IMR-90 (cell line): ENCODE data around the gene CAST. TPM values are rescaled to one million over a fixed set of nuclear protein-coding genes. Genes with fewer than 3 reads are reported as not detected.

Experiments used
- ATAC-seq: fragments of 200-7000 bp; cut with Tn5 transposase; 2 replicates; pipeline ENCODE4 v1.9.1; 2020; ENCODE audit warnings: low read depth, mild to moderate bottlenecking, moderate library complexity
- BruUV-seq: library from RNA; stranded (reverse); fragments of 400-500 nt; replicated peaks from 2 replicates; lab custom pipeline; 2021; lab: Mats Ljungman, UMichigan
- CTCF ChIA-PET: fragments of 300-600 bp; formaldehyde crosslinking; extraction: SDS; loops from one replicate; lab custom pipeline; 2021; ENCODE audit warnings: antibody characterized with exemption; lab: Yijun Ruan, JAX
- POLR2A ChIA-PET: fragments of 300-600 bp; sonication (Branson Sonifier 250); formaldehyde crosslinking; loops from one replicate; lab custom pipeline; 2022; ENCODE audit warnings: antibody characterized with exemption; ENCODE audit not compliant: unreplicated experiment; lab: Charles Lee
- DNase-seq: peaks from one replicate; pipeline ENCODE4 v3.0.0; 2013
- H2AFZ ChIP-seq: replicated peaks from 2 replicates; pipeline ENCODE3; 2013; ENCODE audit warnings: low read length, mild to moderate bottlenecking; ENCODE audit not compliant: poor library complexity
- H2AK5ac ChIP-seq: 2 replicates; pipeline ENCODE4 v1.6.1; 2013; ENCODE audit warnings: low read depth, low read length, inconsistent platforms
- H2AK9ac ChIP-seq: replicated peaks from 2 replicates; pipeline ENCODE3; 2013; ENCODE audit warnings: mild to moderate bottlenecking, low read depth, low read length, moderate library complexity; ENCODE audit not compliant: poor library complexity
- H2BK120ac ChIP-seq: 2 replicates; pipeline ENCODE4 v1.6.1; 2013; ENCODE audit warnings: low read depth, low read length, inconsistent platforms
- H2BK15ac ChIP-seq: 3 replicates; pipeline ENCODE4 v1.6.1; 2013; ENCODE audit warnings: low read depth, low read length, inconsistent platforms
- H2BK20ac ChIP-seq: 2 replicates; pipeline ENCODE4 v1.6.1; 2013; ENCODE audit warnings: low read depth, mild to moderate bottlenecking, inconsistent platforms, low read length, moderate library complexity
- H2BK5ac ChIP-seq: 2 replicates; pipeline ENCODE4 v1.6.1; 2013; ENCODE audit warnings: mild to moderate bottlenecking, low read depth, low read length, inconsistent platforms; ENCODE audit not compliant: poor library complexity, severe bottlenecking
- H3K14ac ChIP-seq: replicated peaks from 2 replicates; pipeline ENCODE4 v1.6.1; 2013; ENCODE audit warnings: low read depth, low read length, inconsistent platforms
- H3K18ac ChIP-seq: 2 replicates; pipeline ENCODE4 v1.6.1; 2013; ENCODE audit warnings: low read depth, low read length, control low read depth
- H3K23ac ChIP-seq: 2 replicates; pipeline ENCODE4 v1.6.1; 2013; ENCODE audit warnings: low read depth, low read length, inconsistent platforms
- H3K27ac ChIP-seq: 2 replicates; pipeline ENCODE4 v1.5.1; 2013; ENCODE audit warnings: mild to moderate bottlenecking, control low read depth, low read length; ENCODE audit not compliant: insufficient read depth
- H3K27me3 ChIP-seq: 2 replicates; pipeline ENCODE4 v1.6.1; 2013; ENCODE audit warnings: low read length; ENCODE audit not compliant: control insufficient read depth, insufficient read depth
- H3K36me3 ChIP-seq: 2 replicates; pipeline ENCODE4 v1.6.1; 2013; ENCODE audit warnings: low read length, mixed read lengths; ENCODE audit not compliant: control insufficient read depth, insufficient read depth
- H3K4ac ChIP-seq: 2 replicates; pipeline ENCODE4 v1.6.1; 2013; ENCODE audit warnings: low read depth, low read length, inconsistent platforms
- H3K4me1 ChIP-seq: 2 replicates; pipeline ENCODE4 v1.6.1; 2013; ENCODE audit warnings: low read length, mixed read lengths; ENCODE audit not compliant: control insufficient read depth, insufficient read depth
- H3K4me2 ChIP-seq: 2 replicates; pipeline ENCODE4 v1.6.1; 2013; ENCODE audit warnings: low read depth, mild to moderate bottlenecking, control low read depth, low read length, moderate library complexity
- H3K4me3 ChIP-seq: 2 replicates; pipeline ENCODE4 v1.5.1; 2013; ENCODE audit warnings: low read depth, mild to moderate bottlenecking, control low read depth, low read length, moderate library complexity; ENCODE audit not compliant: insufficient read depth
- H3K56ac ChIP-seq: 2 replicates; pipeline ENCODE4 v1.6.1; 2013; ENCODE audit warnings: low read length, inconsistent platforms; ENCODE audit not compliant: insufficient read depth; ENCODE audit errors: extremely low read depth
- H3K79me1 ChIP-seq, 2 experiments: 2 replicates each; pipeline ENCODE4 v1.6.1; 2013; ENCODE audit warnings: low read length in 2 of 2, inconsistent platforms in 1 of 2, low read depth in 1 of 2
- H3K9ac ChIP-seq: 2 replicates; pipeline ENCODE4 v1.6.1; 2013; ENCODE audit warnings: low read depth, low read length, control low read depth
- H3K9me1 ChIP-seq: 2 replicates; pipeline ENCODE4 v1.6.1; 2013; ENCODE audit warnings: low read length, inconsistent platforms; ENCODE audit not compliant: insufficient read depth
- H3K9me3 ChIP-seq: 2 replicates; pipeline ENCODE4 v1.6.1; 2013; ENCODE audit warnings: low read length; ENCODE audit not compliant: control insufficient read depth, insufficient read depth
- H4K20me1 ChIP-seq: 2 replicates; pipeline ENCODE4 v1.6.1; 2013; ENCODE audit warnings: low read length, inconsistent platforms; ENCODE audit not compliant: insufficient read depth
- H4K5ac ChIP-seq: 2 replicates; pipeline ENCODE4 v1.6.1; 2013; ENCODE audit warnings: mild to moderate bottlenecking, low read depth, low read length, control low read depth
- H4K8ac ChIP-seq, 2 experiments: 2 replicates each; pipeline ENCODE4 v1.6.1; 2013; ENCODE audit warnings: low read depth in 2 of 2, low read length in 2 of 2, control low read depth in 1 of 2, inconsistent platforms in 1 of 2
- H4K91ac ChIP-seq: 2 replicates; pipeline ENCODE4 v1.6.1; 2013; ENCODE audit warnings: low read depth, low read length, inconsistent platforms; ENCODE audit not compliant: insufficient read depth
- BHLHE40 ChIP-seq: fragments of 150-350 bp; IDR thresholded peaks from 2 replicates; pipeline ENCODE4 v1.6.1; 2016; ENCODE audit warnings: mild to moderate bottlenecking, low read depth, low read length
- MAZ ChIP-seq: IDR thresholded peaks from 2 replicates; pipeline ENCODE4 v1.6.1; 2012; ENCODE audit warnings: low read depth, mild to moderate bottlenecking, low read length, improper control_type of control experiment, moderate library complexity, borderline replicate concordance
- MXI1 ChIP-seq: IDR thresholded peaks from 2 replicates; pipeline ENCODE4 v1.6.1; 2012; ENCODE audit warnings: low read depth, mild to moderate bottlenecking, low read length, moderate library complexity, borderline replicate concordance
- NFE2L2 ChIP-seq: fragments of 150-350 bp; IDR thresholded peaks from 2 replicates; pipeline ENCODE4 v1.6.1; 2016; ENCODE audit warnings: low read depth, mild to moderate bottlenecking, low read length
- RAD21 ChIP-seq: IDR thresholded peaks from 2 replicates; pipeline ENCODE4 v1.6.1; 2012; ENCODE audit warnings: low read length, improper control_type of control experiment
- RFX5 ChIP-seq: IDR thresholded peaks from 2 replicates; pipeline ENCODE4 v1.8.0; 2012; ENCODE audit warnings: low read depth, mild to moderate bottlenecking, low read length, moderate library complexity
- USF2 ChIP-seq: fragments of 150-350 bp; IDR thresholded peaks from 2 replicates; pipeline ENCODE4 v1.6.1; 2017; ENCODE audit warnings: mild to moderate bottlenecking, antibody characterized with exemption, low read length, low read depth
- WGBS, 2 experiments: methylation state at CpG; one replicate each; pipeline versions ENCODE4 v1.1.5 to v1.1.7; 2013; ENCODE audit warnings: missing lambda C conversion rate in 2 of 2; ENCODE audit not compliant: insufficient read length in 1 of 2; ENCODE audit errors: extremely low coverage in 2 of 2; 5-methylcytosine and 5-hydroxymethylcytosine counted together
- dilution Hi-C: fragments of 300-500 bp; cut with HindIII; formaldehyde crosslinking; loops from one replicate; pipeline ENCODE4 v1.14.3; 2018; ENCODE audit warnings: low sequenced_read_pairs; ENCODE audit not compliant: unreplicated experiment
- in situ Hi-C: fragments of 300-500 bp; cut with MboI; formaldehyde crosslinking; loops from 3 replicates; pipeline ENCODE4 v1.14.3; 2019; ENCODE audit warnings: low sequenced_read_pairs, inconsistent platforms, mixed read lengths
- intact Hi-C: fragments of 100-400 bp; cut with micrococcal nuclease; formaldehyde crosslinking; loops from 2 replicates; pipeline ENCODE4 v1.10.0; 2022
- polyA plus RNA-seq, 3 experiments: library from polyadenylated mRNA; depleted of rRNA; stranded (reverse); fragments of >200 nt; gene quantifications; 2 replicates each; pipeline ENCODE4 v1.2.3, GENCODE V29; 2012; ENCODE audit warnings: low replicate concordance in 1 of 3
- total RNA-seq: library from RNA; depleted of rRNA; stranded (reverse); fragments of >200 nt; gene quantifications from 2 replicates; pipeline ENCODE4 v1.2.3, GENCODE V29; 2012

CAST gene
- total and polyA plus RNA-seq, 2 of the 4 experiments (the other 2 are of a cell fraction) = 91.3 to 128 TPM

- TF ChIP-seq MXI1 = no peak
- TF ChIP-seq NFE2L2 = no peak
- TF ChIP-seq RFX5 = no peak
- TF ChIP-seq BHLHE40 = no peak
- TF ChIP-seq USF2 = no peak
- no peak for TF ChIP-seq RAD21
- TF ChIP-seq MAZ = no peak
- no TSS peak for BruUV-seq
- no peak overlapping the region for H3K9ac ChIP-seq
- peaks cover 1% of the 10 kb centered on the region for H3K4me1 ChIP-seq
- H4K5ac ChIP-seq = no peak overlapping the region
- ATAC-seq (no peak), DNase-seq (no peak)
- no peak overlapping the region for H3K4me3 ChIP-seq
- H2AFZ ChIP-seq = no peak overlapping the region
- dilution Hi-C loops (no loop called here), in situ Hi-C loops (no loop called here), intact Hi-C loops (loop anchor here (10.0 kb wide), 1 partner anchor 238 kb away; no protein-coding TSS in a partner anchor)
- no peak overlapping the region for H2BK5ac ChIP-seq
- no peak overlapping the region for H4K8ac ChIP-seq
- no peak overlapping the region for H2BK20ac ChIP-seq
- no peak overlapping the region for H2AK9ac ChIP-seq
- H4K20me1 ChIP-seq = no peaks in the 10 kb centered on the region
- H3K14ac ChIP-seq = no peak overlapping the region
- H3K18ac ChIP-seq = no peak overlapping the region
- no peaks in the 10 kb centered on the region for H3K9me3 ChIP-seq
- no peak overlapping the region for H3K27ac ChIP-seq
- H2AK5ac ChIP-seq = no peak overlapping the region
- H3K79me1 ChIP-seq = peaks cover 7 to 20% of the 10 kb centered on the region in 2 experiments; a peak in 3 of 4 replicates
- H3K56ac ChIP-seq = no peak overlapping the region
- H3K4me2 ChIP-seq = no peak overlapping the region
- H2BK120ac ChIP-seq = no peak overlapping the region
- H4K91ac ChIP-seq = no peak overlapping the region
- H3K4ac ChIP-seq = no peak overlapping the region
- no peak overlapping the region for H2BK15ac ChIP-seq
- no peaks in the 10 kb centered on the region for H3K9me1 ChIP-seq
- H3K36me3 ChIP-seq = peaks cover 43% of the 10 kb centered on the region
- no CpG with 5 or more reads among the region's 3 CpGs for WGBS, 2 experiments
- H3K27me3 ChIP-seq = no peaks in the 10 kb centered on the region
- POLR2A ChIA-PET = no interaction called here
- CTCF ChIA-PET = no interaction called here
- no peak overlapping the region for H3K23ac ChIP-seq
Observed at GRCh38 chr5:96756985-96757384, 94.8 kb downstream of the CAST start.
